ENCODE data around the gene NPAS3. TPM values are rescaled to one million over a fixed set of nuclear protein-coding genes. Genes with fewer than 3 reads are reported as not detected.

The NPAS3 gene
- total RNA-seq, 1 donor from 2014 or later: 0.70 TPM

- DNase-seq (ENCODE audit: low read depth): no peak
These were observed 761.4 kb downstream of the NPAS3 start for GRCh38 chr14:33700052-33700451.

- DNase-seq (ENCODE audit: low read depth): no peak
These were observed 763.6 kb downstream of the NPAS3 start for GRCh38 chr14:33702293-33702692.

- peak; percentile 78 for DNase-seq (ENCODE audit: low read depth)
These were observed 765.8 kb downstream of the NPAS3 start for GRCh38 chr14:33704481-33704880.

GRCh38 chr14:33705490-33705889 lies 766.8 kb downstream of the NPAS3 start:
- no peak for DNase-seq (ENCODE audit: low read depth)

- no peak for DNase-seq (ENCODE audit: low read depth)
These were observed 769.0 kb downstream of the NPAS3 start for GRCh38 chr14:33707716-33708115.

- no peak for DNase-seq (ENCODE audit: low read depth)
These were observed 770.6 kb downstream of the NPAS3 start for GRCh38 chr14:33709283-33709682.

GRCh38 chr14:33709711-33710110 lies 771.0 kb downstream of the NPAS3 start:
- no peak for DNase-seq (ENCODE audit: low read depth)

GRCh38 chr14:33710273-33710672 lies 771.6 kb downstream of the NPAS3 start:
- no peak for DNase-seq (ENCODE audit: low read depth)

- no peak for DNase-seq (ENCODE audit: low read depth)
These were observed 772.5 kb downstream of the NPAS3 start for GRCh38 chr14:33711194-33711593.

- DNase-seq (ENCODE audit: low read depth): no peak
These were observed 773.1 kb downstream of the NPAS3 start for GRCh38 chr14:33711811-33712216.

GRCh38 chr14:33714527-33715226 lies 776.0 kb downstream of the NPAS3 start:
- peak; percentile 61 for DNase-seq (ENCODE audit: low read depth)

- DNase-seq (ENCODE audit: low read depth): no peak
These were observed 776.5 kb downstream of the NPAS3 start for GRCh38 chr14:33715227-33715528.

GRCh38 chr14:33716921-33717320 lies 778.2 kb downstream of the NPAS3 start:
- no peak for DNase-seq (ENCODE audit: low read depth)

GRCh38 chr14:33717866-33718265 lies 779.2 kb downstream of the NPAS3 start:
- no peak for DNase-seq (ENCODE audit: low read depth)

GRCh38 chr14:33720284-33720787 lies 781.7 kb downstream of the NPAS3 start:
- DNase-seq (ENCODE audit: low read depth): no peak

- DNase-seq (ENCODE audit: low read depth): no peak
These were observed 788.0 kb downstream of the NPAS3 start for GRCh38 chr14:33726685-33727084.

- no peak for DNase-seq (ENCODE audit: low read depth)
These were observed 788.9 kb downstream of the NPAS3 start for GRCh38 chr14:33727606-33728005.

GRCh38 chr14:33728010-33728498 lies 789.4 kb downstream of the NPAS3 start:
- peak; percentile 73 for DNase-seq (ENCODE audit: low read depth)

- no peak for DNase-seq (ENCODE audit: low read depth)
These were observed 791.5 kb downstream of the NPAS3 start for GRCh38 chr14:33730156-33730555.

GRCh38 chr14:33732175-33732574 lies 793.5 kb downstream of the NPAS3 start:
- no peak for DNase-seq (ENCODE audit: low read depth)

- no peak for DNase-seq (ENCODE audit: low read depth)
These were observed 794.6 kb downstream of the NPAS3 start for GRCh38 chr14:33733310-33733709.

- no peak for DNase-seq (ENCODE audit: low read depth)
These were observed 795.0 kb downstream of the NPAS3 start for GRCh38 chr14:33733721-33734120.

GRCh38 chr14:33734387-33734786 lies 795.7 kb downstream of the NPAS3 start:
- no peak for DNase-seq (ENCODE audit: low read depth)

GRCh38 chr14:33736299-33736825 lies 797.7 kb downstream of the NPAS3 start:
- DNase-seq (ENCODE audit: low read depth): no peak
